ENCODE data around the gene EIF3B.
A peak's percentile ranks its signal among the peaks of the same experiment; 100 is the strongest.

The EIF3B gene

GRCh38 chr7:2405201-2405600 is 50.6 kb downstream of the EIF3B start:
- TF ChIP-seq CTCF (IDR thresholded peaks at IDR 0.05; ENCODE audit: control extremely low read depth, extremely low read depth, low read depth, missing control alignments) = no peak
- ChIA-PET POLR2A (no interaction called here), CTCF (interaction anchor here (1.0 to 2.8 kb wide), 3 partner anchors 34 to 64 kb away, joined by 3 to 10 read pairs (median 6); no protein-coding TSS in a partner anchor)
- no peak for DNase-seq (ENCODE audit: extremely low spot score)

- no peak for TF ChIP-seq CTCF (IDR thresholded peaks at IDR 0.05; ENCODE audit: control extremely low read depth, extremely low read depth, low read depth, missing control alignments)
- CTCF ChIA-PET = interaction anchor here (1.5 to 2.8 kb wide), 4 partner anchors 45 to 63 kb away, joined by 3 to 10 read pairs (median 5); no protein-coding TSS in a partner anchor
- POLR2A ChIA-PET = interaction anchor here (0.6 kb wide), 1 partner anchor 907 kb away, joined by 4 read pairs; no protein-coding TSS in a partner anchor
- DNase-seq (ENCODE audit: extremely low spot score) = peak; percentile 80
Measured at GRCh38 chr7:2405601-2406345, 51.1 kb downstream of the EIF3B start.

GRCh38 chr7:2409745-2410414 is 55.3 kb downstream of the EIF3B start:
- DNase-seq (ENCODE audit: extremely low spot score) = no peak
- ChIA-PET POLR2A (no interaction called here), CTCF (no interaction called here)
- TF ChIP-seq CTCF (IDR thresholded peaks at IDR 0.05; ENCODE audit: control extremely low read depth, extremely low read depth, low read depth, missing control alignments) = no peak

GRCh38 chr7:2411049-2411448 is 56.4 kb downstream of the EIF3B start:
- no peak for TF ChIP-seq CTCF (IDR thresholded peaks at IDR 0.05; ENCODE audit: control extremely low read depth, extremely low read depth, low read depth, missing control alignments)
- CTCF ChIA-PET = interaction anchor here (1.9 to 2.4 kb wide), 2 partner anchors 40 to 58 kb away, joined by 8 read pairs; no protein-coding TSS in a partner anchor
- POLR2A ChIA-PET = no interaction called here
- DNase-seq (ENCODE audit: extremely low spot score) = no peak

- ChIA-PET CTCF (interaction anchor here (0.8 to 2.4 kb wide), 4 partner anchors 15 to 298 kb away, joined by 3 to 8 read pairs (median 6); no protein-coding TSS in a partner anchor), POLR2A (interaction anchor here (0.7 kb wide), 1 partner anchor 333 kb away, joined by 3 read pairs; no protein-coding TSS in a partner anchor)
- DNase-seq (ENCODE audit: extremely low spot score) = no peak
- TF ChIP-seq CTCF (IDR thresholded peaks at IDR 0.05; ENCODE audit: control extremely low read depth, extremely low read depth, low read depth, missing control alignments) = no peak
Measured at GRCh38 chr7:2411815-2412586, 57.4 kb downstream of the EIF3B start.
